ENCODE data around the gene EP400. TPM values are rescaled to one million over a fixed set of nuclear protein-coding genes. Genes with fewer than 3 reads are reported as not detected.
A peak's percentile ranks its signal among the peaks of the same experiment; 100 is the strongest.
"Not testable (repeated sequence)": the region's sequence is repeated elsewhere in the genome, so short reads cannot be mapped to it uniquely, and the experiment has no call there.

EP400 gene
- total RNA-seq, 2 experiments from 2014 or later = 36.8 to 40.6 TPM

DNA sequence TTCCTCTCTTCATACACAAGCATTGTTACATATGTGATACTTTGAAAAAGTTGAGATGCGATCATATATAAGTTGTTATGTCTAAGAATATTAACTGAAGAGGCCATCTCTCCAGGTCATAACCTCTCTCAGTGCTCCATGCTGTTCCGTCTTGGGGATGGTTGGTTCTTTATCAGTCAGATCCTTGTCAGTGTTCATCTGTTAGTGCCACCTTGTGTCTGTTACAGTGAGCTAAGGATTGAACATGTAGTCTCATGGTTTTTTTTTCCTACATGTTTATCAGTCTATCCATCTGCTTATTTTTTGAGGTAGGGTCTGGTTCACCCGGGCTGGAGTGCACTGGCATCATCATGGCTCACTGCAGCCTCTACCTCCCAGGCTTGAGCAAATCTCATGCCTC is 30.5 kb downstream of the EP400 start:
- no peaks in the 10 kb centered on the region for H3K9me3 Mint-ChIP-seq
- CTCF ChIA-PET = interaction anchor here (0.6 kb wide), 1 partner anchor 626 kb away, joined by 4 read pairs; no protein-coding TSS in a partner anchor
- H3K27me3 Mint-ChIP-seq (ENCODE audit: low read depth) = no peaks in the 10 kb centered on the region
- H3K4me1 Mint-ChIP-seq (ENCODE audit: low read depth) = peaks cover 9% of the 10 kb centered on the region
- no peak overlapping the region for H3K27ac Mint-ChIP-seq
- no peak overlapping the region for H3K4me3 Mint-ChIP-seq
- no peak for DNase-seq
- peaks cover 16% of the 10 kb centered on the region for H3K36me3 Mint-ChIP-seq (ENCODE audit: low read depth)
- intact Hi-C loops (cut with micrococcal nuclease) = no loop called here

DNA sequence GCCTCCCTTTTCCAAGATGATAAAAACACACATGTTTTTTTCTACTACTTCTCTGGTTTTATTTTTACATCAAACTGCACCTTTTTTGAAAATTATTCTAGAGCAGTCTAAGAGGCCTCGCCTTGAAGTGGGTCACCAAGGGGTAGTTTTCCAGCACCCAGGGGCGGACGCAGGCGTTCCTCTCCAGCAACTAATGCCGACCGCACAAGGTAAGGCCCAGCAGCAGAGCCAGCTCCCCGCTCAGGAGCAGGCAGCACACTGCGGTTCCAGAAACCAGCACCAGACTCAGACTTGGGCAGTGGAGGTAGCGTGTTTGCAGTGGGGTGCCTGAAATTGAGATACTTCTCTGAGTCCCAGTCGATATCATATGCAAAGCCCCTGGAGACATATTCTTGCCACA is 31.6 kb downstream of the EP400 start:
- no peaks in the 10 kb centered on the region for H3K27me3 Mint-ChIP-seq (ENCODE audit: low read depth)
- CTCF ChIA-PET = no interaction called here
- DNase-seq = no peak
- no peak overlapping the region for H3K4me3 Mint-ChIP-seq
- no peak overlapping the region for H3K27ac Mint-ChIP-seq
- intact Hi-C loops (cut with micrococcal nuclease) = no loop called here
- peaks cover 15% of the 10 kb centered on the region for H3K36me3 Mint-ChIP-seq (ENCODE audit: low read depth)
- H3K9me3 Mint-ChIP-seq = no peaks in the 10 kb centered on the region
- H3K4me1 Mint-ChIP-seq (ENCODE audit: low read depth) = peaks cover 6% of the 10 kb centered on the region

DNA sequence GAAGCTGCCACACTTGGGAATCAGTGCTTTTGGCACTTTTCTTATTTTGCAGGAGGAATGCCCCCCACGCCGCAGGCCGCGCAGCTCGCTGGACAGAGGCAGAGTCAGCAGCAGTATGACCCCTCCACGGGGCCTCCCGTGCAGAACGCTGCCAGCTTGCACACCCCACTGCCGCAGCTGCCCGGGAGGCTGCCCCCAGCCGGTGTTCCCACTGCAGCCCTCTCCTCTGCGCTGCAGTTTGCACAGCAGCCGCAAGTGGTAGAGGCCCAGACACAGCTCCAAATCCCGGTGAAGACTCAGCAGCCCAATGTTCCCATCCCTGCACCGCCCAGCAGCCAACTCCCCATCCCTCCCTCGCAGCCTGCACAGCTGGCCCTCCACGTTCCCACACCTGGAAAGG is 32.3 kb downstream of the EP400 start:
- no peak for DNase-seq
- Mint-ChIP-seq H3K4me3 (no peak overlapping the region), H3K27ac (no peak overlapping the region), H3K4me1 (ENCODE audit: low read depth) (peaks cover 6% of the 10 kb centered on the region), H3K27me3 (ENCODE audit: low read depth) (no peaks in the 10 kb centered on the region), H3K36me3 (ENCODE audit: low read depth) (peaks cover 19% of the 10 kb centered on the region), H3K9me3 (no peaks in the 10 kb centered on the region)
- CTCF ChIA-PET = interaction anchor here (0.6 kb wide), 1 partner anchor 115 kb away, joined by 3 read pairs; no protein-coding TSS in a partner anchor
- intact Hi-C loops (cut with micrococcal nuclease) = no loop called here

DNA sequence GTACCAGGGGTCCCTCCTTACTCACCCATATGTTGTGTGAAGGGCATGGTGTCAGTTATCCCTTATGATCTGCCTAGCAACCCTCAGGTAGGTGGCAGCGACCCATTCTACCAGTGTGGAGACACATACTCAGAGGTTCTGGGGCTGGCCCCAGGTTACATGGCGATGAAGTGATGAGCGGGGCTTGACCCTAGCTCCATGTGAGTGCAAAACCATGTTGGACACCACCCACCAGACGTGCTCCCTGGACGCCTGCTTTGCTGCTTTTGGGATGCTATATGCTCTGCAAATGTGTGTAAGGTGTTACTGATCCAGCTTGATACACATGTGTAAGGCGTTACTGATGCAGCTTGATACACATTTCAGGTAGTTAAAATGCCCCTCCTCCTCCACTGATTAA is 33.3 kb downstream of the EP400 start:
- Mint-ChIP-seq H3K27ac (no peak overlapping the region), H3K4me3 (no peak overlapping the region), H3K27me3 (ENCODE audit: low read depth) (no peaks in the 10 kb centered on the region), H3K9me3 (no peaks in the 10 kb centered on the region), H3K4me1 (ENCODE audit: low read depth) (peaks cover 3% of the 10 kb centered on the region), H3K36me3 (ENCODE audit: low read depth) (peaks cover 25% of the 10 kb centered on the region)
- intact Hi-C loops (cut with micrococcal nuclease) = no loop called here
- CTCF ChIA-PET = no interaction called here
- DNase-seq = no peak

DNA sequence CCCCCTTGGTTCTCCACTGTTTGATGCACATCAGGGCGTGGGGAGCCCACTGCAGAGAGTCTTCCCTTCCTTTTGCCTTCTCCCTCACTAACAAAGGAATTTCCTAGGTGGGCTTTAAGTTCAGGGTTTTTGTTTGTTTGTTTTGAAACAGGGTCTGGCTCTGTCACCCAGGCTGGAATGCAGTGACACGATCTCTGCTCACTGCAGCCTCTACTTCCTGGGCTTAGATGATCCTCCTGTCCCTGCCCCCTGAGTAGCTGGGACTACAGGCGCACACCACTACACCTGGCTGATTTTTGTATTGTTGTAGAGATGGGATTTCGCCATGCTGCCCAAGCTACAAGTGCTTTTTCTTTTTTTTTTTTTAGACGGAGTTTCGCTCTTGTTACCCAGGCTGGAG is 33.8 kb downstream of the EP400 start:
- H3K9me3 Mint-ChIP-seq = no peaks in the 10 kb centered on the region
- no peak overlapping the region for H3K4me3 Mint-ChIP-seq
- H3K27me3 Mint-ChIP-seq (ENCODE audit: low read depth) = no peaks in the 10 kb centered on the region
- DNase-seq = no peak
- no peak overlapping the region for H3K27ac Mint-ChIP-seq
- CTCF ChIA-PET = no interaction called here
- peaks cover 3% of the 10 kb centered on the region for H3K4me1 Mint-ChIP-seq (ENCODE audit: low read depth)
- peaks cover 25% of the 10 kb centered on the region for H3K36me3 Mint-ChIP-seq (ENCODE audit: low read depth)
- intact Hi-C loops (cut with micrococcal nuclease) = no loop called here

DNA sequence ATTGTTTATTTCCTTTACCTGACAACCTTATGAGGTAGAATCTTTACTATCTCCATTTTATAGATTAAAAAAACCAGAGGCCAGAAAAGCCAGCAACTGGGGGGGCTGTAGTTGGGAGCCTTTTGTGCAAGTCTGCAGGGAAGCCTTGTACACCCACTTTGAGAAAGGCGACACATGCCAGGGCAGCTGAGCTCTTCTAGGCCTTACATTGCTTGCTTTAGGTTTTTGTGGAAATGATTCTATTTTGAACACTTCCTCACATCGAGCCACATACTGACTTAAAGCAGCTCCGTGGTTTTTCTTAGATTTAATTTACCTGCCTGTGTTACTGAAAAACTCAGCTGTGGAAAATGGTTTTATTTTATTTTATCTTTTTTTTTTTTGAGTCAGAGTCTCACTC is 34.6 kb downstream of the EP400 start:
- Mint-ChIP-seq H3K4me1 (ENCODE audit: low read depth) (peaks cover 3% of the 10 kb centered on the region), H3K9me3 (no peaks in the 10 kb centered on the region), H3K27ac (no peak overlapping the region), H3K4me3 (no peak overlapping the region), H3K36me3 (ENCODE audit: low read depth) (peaks cover 25% of the 10 kb centered on the region), H3K27me3 (ENCODE audit: low read depth) (no peaks in the 10 kb centered on the region)
- CTCF ChIA-PET = no interaction called here
- intact Hi-C loops (cut with micrococcal nuclease) = no loop called here
- DNase-seq = no peak

DNA sequence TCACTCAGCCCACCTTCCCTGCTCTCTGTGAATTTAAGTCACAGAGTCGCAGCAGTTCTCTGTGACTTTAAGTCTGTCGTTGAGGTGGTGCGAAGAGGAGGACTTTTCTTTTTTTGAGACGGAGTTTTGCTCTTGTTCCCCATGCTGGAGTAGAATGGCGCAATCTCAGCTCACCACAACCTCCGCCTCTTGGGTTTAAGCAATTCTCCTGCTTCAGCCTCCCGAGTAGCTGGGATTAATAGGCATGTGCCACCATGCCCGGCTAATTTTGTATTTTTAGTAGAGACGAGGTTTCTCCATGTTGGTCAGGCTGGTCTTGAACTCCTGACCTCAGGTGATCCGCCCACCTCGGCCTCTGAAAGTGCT is 35.8 kb downstream of the EP400 start:
- CTCF ChIA-PET = interaction anchor here (0.6 kb wide), 1 partner anchor 102 kb away, joined by 3 read pairs; no protein-coding TSS in a partner anchor
- intact Hi-C loops (cut with micrococcal nuclease); H3K27me3 Mint-ChIP-seq (ENCODE audit: low read depth); H3K27ac Mint-ChIP-seq; H3K4me3 Mint-ChIP-seq; H3K4me1 Mint-ChIP-seq (ENCODE audit: low read depth); DNase-seq; H3K9me3 Mint-ChIP-seq: not testable (repeated sequence)
- H3K36me3 Mint-ChIP-seq (ENCODE audit: low read depth) = peaks cover 30% of the 10 kb centered on the region

DNA sequence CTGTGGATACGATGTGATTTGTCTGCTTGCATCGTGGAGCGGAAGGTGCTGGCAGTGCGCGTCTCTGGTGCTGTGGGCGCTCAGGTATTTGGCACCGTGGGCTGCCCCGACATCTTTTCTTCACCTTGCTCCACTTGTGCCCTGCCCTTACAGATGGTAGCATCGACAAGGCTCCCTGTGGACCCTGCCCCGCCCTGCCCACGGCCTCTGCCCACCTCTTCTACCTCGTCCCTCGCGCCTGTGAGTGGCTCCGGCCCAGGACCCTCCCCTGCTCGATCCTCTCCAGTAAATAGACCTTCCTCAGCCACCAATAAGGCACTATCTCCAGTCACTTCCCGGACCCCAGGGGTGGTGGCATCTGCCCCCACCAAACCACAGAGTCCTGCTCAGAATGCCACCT is 36.6 kb downstream of the EP400 start:
- DNase-seq = no peak
- intact Hi-C loops (cut with micrococcal nuclease) = no loop called here
- peak overlapping the region; percentile 40 for H3K27ac Mint-ChIP-seq
- no peaks in the 10 kb centered on the region for H3K4me1 Mint-ChIP-seq (ENCODE audit: low read depth)
- H3K4me3 Mint-ChIP-seq = no peak overlapping the region
- H3K27me3 Mint-ChIP-seq (ENCODE audit: low read depth) = no peaks in the 10 kb centered on the region
- peaks cover 34% of the 10 kb centered on the region for H3K36me3 Mint-ChIP-seq (ENCODE audit: low read depth)
- H3K9me3 Mint-ChIP-seq = no peaks in the 10 kb centered on the region
- CTCF ChIA-PET = no interaction called here

DNA sequence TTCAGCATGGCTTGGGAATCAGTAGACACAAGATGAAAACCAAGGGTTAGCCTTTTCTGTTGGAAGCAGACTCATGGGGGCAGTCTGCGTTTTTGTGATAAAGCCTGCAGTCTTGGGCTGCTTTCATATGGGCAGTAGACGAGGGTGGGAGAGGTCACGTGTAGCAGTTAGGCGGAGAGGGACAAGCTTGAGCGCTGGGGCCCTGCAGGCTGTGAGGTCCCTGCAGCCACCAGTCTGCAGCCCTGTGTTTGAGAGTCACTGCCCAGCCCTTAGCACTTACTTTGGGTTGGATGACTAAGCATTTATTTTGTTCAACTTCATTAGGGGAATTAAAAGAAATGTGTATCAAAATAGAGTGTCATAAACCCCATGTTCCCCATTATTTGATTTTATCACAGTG is 37.2 kb downstream of the EP400 start:
- intact Hi-C loops (cut with micrococcal nuclease) = no loop called here
- Mint-ChIP-seq H3K9me3 (no peaks in the 10 kb centered on the region), H3K27ac (no peak overlapping the region), H3K36me3 (ENCODE audit: low read depth) (peaks cover 31% of the 10 kb centered on the region), H3K4me3 (no peak overlapping the region), H3K4me1 (ENCODE audit: low read depth) (no peaks in the 10 kb centered on the region), H3K27me3 (ENCODE audit: low read depth) (no peaks in the 10 kb centered on the region)
- no peak for DNase-seq
- CTCF ChIA-PET = no interaction called here

DNA sequence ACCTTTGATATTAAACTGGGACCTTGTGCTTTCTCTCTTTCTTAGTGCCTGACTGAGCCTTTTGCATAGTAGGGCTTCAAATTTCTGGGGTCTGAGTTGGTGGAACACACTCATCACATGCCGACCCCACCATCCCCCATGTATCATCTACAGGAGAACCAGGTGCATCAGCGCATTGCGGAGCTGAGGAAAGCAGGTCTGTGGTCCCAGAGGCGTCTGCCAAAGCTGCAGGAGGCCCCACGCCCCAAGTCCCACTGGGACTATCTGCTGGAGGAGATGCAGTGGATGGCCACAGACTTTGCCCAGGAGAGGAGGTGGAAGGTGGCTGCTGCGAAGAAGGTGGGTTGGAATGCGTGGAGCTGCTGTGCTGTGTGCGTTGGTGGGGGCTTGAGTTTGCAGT is 37.8 kb downstream of the EP400 start:
- intact Hi-C loops (cut with micrococcal nuclease) = no loop called here
- H3K4me1 Mint-ChIP-seq (ENCODE audit: low read depth) = no peaks in the 10 kb centered on the region
- DNase-seq = no peak
- H3K4me3 Mint-ChIP-seq = no peak overlapping the region
- CTCF ChIA-PET = no interaction called here
- H3K27me3 Mint-ChIP-seq (ENCODE audit: low read depth) = no peaks in the 10 kb centered on the region
- no peaks in the 10 kb centered on the region for H3K9me3 Mint-ChIP-seq
- H3K36me3 Mint-ChIP-seq (ENCODE audit: low read depth) = peaks cover 35% of the 10 kb centered on the region
- peak overlapping the region; percentile 54 for H3K27ac Mint-ChIP-seq

DNA sequence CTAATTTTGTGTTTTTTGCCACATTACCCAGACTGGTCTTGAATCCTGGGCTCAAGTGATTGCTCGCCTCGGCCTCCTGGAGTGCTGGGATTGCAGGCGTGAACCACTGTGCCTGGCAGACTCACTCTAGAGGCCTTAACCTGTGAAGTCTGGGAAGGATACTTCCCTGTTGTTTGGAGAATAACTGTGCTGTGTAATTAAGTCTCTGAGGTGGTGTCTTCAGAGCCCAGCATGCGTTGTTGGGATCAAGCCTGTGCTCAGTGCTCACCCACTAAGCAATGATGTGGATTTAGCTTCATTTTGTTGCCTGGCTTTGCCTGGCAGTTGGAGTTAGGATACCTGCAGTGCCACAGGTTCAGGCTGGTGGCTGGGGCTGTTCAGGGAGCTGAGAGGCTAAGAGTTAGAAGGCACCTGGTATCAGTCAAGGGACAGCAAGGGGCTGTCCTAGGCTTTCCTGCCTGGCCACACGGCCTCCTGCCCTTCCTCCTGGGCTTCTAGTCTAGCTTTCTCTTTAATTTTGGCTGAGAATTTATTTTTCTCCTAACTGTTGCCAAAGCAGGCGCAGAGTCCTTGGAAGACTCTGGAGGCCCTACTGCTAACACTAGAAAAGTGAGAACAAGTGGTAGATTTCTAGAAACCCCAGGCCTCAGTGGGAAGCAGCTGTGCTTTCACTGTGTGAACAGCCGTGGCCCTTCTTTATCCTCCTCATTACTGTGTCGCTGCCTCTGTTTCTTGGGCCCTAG is 38.5 kb downstream of the EP400 start:
- no peaks in the 10 kb centered on the region for H3K9me3 Mint-ChIP-seq
- no peak for DNase-seq
- no peaks in the 10 kb centered on the region for H3K27me3 Mint-ChIP-seq (ENCODE audit: low read depth)
- CTCF ChIA-PET = no interaction called here
- no peaks in the 10 kb centered on the region for H3K4me1 Mint-ChIP-seq (ENCODE audit: low read depth)
- H3K36me3 Mint-ChIP-seq (ENCODE audit: low read depth) = peaks cover 37% of the 10 kb centered on the region
- intact Hi-C loops (cut with micrococcal nuclease) = no loop called here
- no peak overlapping the region for H3K4me3 Mint-ChIP-seq
- no peak overlapping the region for H3K27ac Mint-ChIP-seq

DNA sequence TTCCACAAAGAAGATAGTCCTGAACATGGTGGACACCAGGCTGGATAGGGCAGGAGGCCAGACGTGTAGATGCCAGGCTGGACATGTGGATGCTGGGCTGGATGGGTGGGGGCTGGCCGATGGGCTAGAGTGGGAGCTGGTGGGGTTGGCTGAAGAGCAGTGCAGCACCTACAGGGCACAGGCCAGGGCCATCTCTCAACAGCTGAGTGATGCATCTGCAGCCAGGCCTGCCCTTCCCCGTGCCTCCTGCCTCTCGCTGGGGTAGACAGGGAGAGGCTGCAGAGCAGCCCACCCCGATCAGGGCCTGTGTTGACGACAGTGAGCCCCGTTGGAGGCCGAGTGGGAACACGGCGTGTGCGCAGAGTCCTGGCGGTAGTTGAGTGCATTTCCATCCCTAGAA is 39.3 kb downstream of the EP400 start:
- no peak for DNase-seq
- no peaks in the 10 kb centered on the region for H3K9me3 Mint-ChIP-seq

DNA sequence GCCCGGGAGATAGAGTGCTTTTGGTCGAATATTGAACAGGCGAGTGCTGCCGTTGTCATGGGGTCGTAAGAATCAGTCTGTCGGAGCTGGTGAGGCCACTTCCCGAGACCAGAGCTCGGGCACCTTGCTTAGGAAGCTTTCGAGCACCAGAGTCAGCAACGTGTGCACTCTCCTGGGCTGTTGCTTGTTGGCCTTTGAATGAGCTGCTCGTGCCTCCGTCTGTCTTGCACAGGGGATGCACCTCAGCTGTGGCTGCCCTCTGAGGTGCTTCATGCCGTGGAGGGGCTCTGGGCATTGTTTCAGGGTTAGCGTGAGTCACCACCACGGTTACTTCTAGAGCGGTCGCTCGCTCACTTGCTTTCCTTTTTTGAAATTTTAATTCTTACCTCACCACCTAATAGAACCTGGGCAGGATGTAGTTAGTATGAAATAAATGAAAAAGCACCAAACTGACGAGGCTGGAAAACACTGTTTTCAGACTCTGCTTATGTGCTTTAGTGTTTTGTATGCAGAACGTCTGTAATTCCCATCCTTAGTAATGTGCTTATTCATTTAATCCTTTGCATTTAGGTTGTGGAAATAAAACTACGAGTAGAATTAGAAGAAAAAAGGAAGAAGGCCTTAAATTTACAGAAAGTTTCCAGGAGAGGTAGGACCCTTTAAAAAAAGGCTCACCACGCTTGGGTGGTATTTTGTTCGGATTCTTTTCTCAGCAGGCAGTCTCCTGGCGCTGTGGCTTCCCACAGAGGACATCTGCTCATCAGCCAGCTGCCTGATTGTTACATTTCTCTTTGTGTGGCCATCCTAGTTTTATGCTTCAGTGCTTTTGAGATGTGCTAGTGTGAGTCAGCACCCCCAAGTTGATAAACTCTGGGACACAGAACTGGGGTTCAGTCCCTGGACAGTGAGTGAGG is 40.6 kb downstream of the EP400 start:
- CTCF ChIA-PET = interaction anchor here (0.6 to 0.7 kb wide), 3 partner anchors 71 to 703 kb away, joined by 3 to 6 read pairs (median 4); no protein-coding TSS in a partner anchor
- Mint-ChIP-seq H3K4me1 (ENCODE audit: low read depth) (peaks cover 6% of the 10 kb centered on the region), H3K9me3 (no peaks in the 10 kb centered on the region), H3K27ac (no peak overlapping the region), H3K4me3 (no peak overlapping the region), H3K27me3 (ENCODE audit: low read depth) (no peaks in the 10 kb centered on the region), H3K36me3 (ENCODE audit: low read depth) (peaks cover 48% of the 10 kb centered on the region)
- no peak for DNase-seq
- intact Hi-C loops (cut with micrococcal nuclease) = no loop called here

More for the DNA sequence above, 39.3 kb downstream of the EP400 start:
- intact Hi-C loops (cut with micrococcal nuclease) = no loop called here
- Mint-ChIP-seq H3K4me3 (no peak overlapping the region), H3K27me3 (ENCODE audit: low read depth) (no peaks in the 10 kb centered on the region), H3K36me3 (ENCODE audit: low read depth) (peaks cover 44% of the 10 kb centered on the region), H3K27ac (no peak overlapping the region), H3K4me1 (ENCODE audit: low read depth) (peaks cover 3% of the 10 kb centered on the region)
- CTCF ChIA-PET = no interaction called here

All from activated naive CD4-positive, alpha-beta T cell treated with anti-CD3 and anti-CD28 coated beads for 36 hours (primary cell).